PFSK-1 (cell line): ENCODE data around the gene ZFPM1.

Experiments
- FOXP2 ChIP-seq: optimal IDR thresholded peaks from 2 replicates; pipeline ENCODE3; 2011; ENCODE audit warnings: borderline replicate concordance, control low read depth, inconsistent platforms; ENCODE audit not compliant: insufficient read depth; ENCODE audit errors: extremely low read length, extremely low read depth
- POLR2AphosphoS5 ChIP-seq: IDR thresholded peaks from 2 replicates; pipeline ENCODE4 v1.6.1; 2012; ENCODE audit warnings: low read depth, mild to moderate bottlenecking, control low read depth, low read length, moderate library complexity
- REST ChIP-seq, 2 experiments: IDR thresholded peaks; 2 replicates each; pipeline versions ENCODE4 v1.6.1 to v1.8.0; 2011 to 2012; ENCODE audit warnings: low read depth in 2 of 2, low read length in 2 of 2, control low read depth in 1 of 2, inconsistent platforms in 1 of 2, mild to moderate bottlenecking in 1 of 2, moderate library complexity in 1 of 2; ENCODE audit not compliant: insufficient read depth in 1 of 2
- SIN3A ChIP-seq: IDR thresholded peaks from 2 replicates; pipeline ENCODE4 v1.6.1; 2012; ENCODE audit warnings: mild to moderate bottlenecking, low read length, moderate library complexity, borderline replicate concordance; ENCODE audit not compliant: insufficient read depth
- TAF1 ChIP-seq: IDR thresholded peaks from 2 replicates; pipeline ENCODE4 v1.6.1; 2012; ENCODE audit warnings: low read length, control low read depth, borderline replicate concordance; ENCODE audit not compliant: insufficient read depth

ZFPM1 gene

GRCh38 chr16:88419790-88420189 lies 33.3 kb upstream of the ZFPM1 start:
- TF ChIP-seq SIN3A (no peak), TAF1 (no peak), POLR2AphosphoS5 (no peak), REST (IDR thresholded peaks at IDR 0.05; ENCODE audit: insufficient read depth in 1 of 2, low read depth in 2 of 2, low read length in 2 of 2) (no peak), FOXP2 (no peak)

DNA sequence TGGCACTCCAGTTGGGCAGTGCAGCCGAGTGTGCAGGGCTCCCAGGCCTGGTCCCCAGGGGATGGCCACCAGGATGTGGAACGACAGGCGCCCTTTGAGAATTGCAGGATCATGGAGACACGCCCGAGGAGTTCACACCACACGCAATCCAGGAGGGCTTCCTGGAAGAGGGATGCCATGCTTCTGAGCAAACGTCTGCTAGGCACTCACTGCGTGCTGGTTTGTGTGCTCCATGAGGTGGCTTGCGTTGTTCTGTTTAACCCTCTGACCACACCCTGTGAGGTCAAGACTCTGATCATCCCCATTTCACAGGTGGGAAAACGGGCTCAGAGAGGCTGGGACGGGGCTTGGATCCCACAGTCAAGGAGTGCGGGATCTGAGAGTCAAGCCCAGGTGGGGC lies 32.6 kb upstream of the ZFPM1 start:
- TF ChIP-seq SIN3A (no peak), FOXP2 (no peak), TAF1 (no peak)

DNA sequence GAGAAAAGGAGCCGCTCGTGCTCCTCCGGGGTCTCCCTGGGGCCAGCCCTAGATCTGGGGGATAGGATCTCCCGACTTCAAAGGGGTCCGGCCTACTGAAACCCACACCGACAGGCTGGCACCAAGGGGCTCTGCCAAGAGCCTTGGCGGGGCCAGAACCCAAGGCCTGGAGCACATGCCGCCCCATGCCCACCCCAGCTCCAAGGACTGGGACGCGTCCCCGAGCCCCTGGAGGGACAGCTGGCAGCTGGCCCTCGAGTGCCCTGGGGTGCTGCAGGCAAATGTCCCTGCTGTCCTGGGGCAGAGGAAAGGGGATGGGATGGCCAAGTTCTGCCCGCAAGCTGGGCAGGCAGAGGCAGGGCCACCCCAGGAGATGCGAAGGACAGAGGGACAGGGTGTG lies 31.8 kb upstream of the ZFPM1 start:
- TF ChIP-seq SIN3A (no peak), TAF1 (no peak), POLR2AphosphoS5 (no peak), REST (IDR thresholded peaks at IDR 0.05; ENCODE audit: insufficient read depth in 1 of 2, low read depth in 2 of 2, low read length in 2 of 2) (no peak), FOXP2 (no peak)

DNA sequence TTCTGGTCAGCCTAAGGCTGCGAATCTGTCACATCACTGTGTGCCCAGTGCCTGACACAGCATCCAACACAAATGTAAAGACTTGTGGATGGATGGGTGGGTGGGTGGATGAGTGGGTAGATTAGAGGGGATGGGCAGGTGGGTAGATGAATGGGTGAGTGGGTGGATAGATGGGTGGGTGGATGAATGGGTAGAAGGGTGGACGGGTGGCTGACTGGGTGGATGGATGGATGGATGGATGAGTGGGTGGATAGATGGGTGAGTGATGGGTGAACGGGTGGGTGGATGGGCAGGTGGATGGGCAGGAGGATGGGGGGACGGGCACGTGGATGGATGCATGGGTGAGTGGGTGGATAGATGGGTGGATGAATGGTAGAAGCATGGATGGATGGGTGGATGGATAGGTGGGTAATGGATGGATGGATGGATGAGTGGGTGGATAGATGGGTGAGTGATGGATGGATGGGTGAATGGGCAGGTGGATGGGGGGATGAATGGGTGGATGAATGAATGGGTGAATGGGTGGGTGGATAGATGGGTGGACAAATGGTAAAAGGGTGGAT lies 31.1 kb upstream of the ZFPM1 start:
- no peak for TF ChIP-seq POLR2AphosphoS5
- TF ChIP-seq FOXP2: no peak
- no peak for TF ChIP-seq REST (IDR thresholded peaks at IDR 0.05; ENCODE audit: insufficient read depth in 1 of 2, low read depth in 2 of 2, low read length in 2 of 2)
- no peak for TF ChIP-seq TAF1
- no peak for TF ChIP-seq SIN3A

- TF ChIP-seq FOXP2 (no peak), POLR2AphosphoS5 (no peak)
Observed at GRCh38 chr16:88422733-88423447, 30.2 kb upstream of the ZFPM1 start.

DNA sequence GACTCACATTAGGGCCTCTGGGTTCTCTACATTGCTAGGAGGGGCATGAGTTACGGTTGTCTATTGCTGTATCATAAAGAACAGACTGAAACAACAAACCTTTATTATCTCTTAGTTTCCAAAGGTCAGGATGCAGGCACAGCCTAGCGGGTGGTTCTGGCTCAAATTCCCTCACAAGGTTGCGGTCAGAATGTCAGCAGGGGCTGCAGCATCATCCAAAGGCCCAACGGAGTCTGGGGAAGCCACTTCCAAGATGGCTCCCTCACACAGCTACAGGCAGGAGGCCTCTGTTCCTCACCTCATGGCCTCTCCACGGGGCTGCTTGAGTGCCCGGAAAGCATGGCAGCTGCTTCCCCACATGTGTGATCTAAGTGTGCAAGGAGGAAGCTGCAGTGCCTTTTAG lies 29.6 kb upstream of the ZFPM1 start:
- TF ChIP-seq POLR2AphosphoS5 (no peak), FOXP2 (no peak), SIN3A (no peak)

GRCh38 chr16:88424587-88425235 lies 28.4 kb upstream of the ZFPM1 start:
- no peak for TF ChIP-seq FOXP2
- no peak for TF ChIP-seq POLR2AphosphoS5
- no peak for TF ChIP-seq TAF1
- no peak for TF ChIP-seq REST (IDR thresholded peaks at IDR 0.05; ENCODE audit: insufficient read depth in 1 of 2, low read depth in 2 of 2, low read length in 2 of 2)
- no peak for TF ChIP-seq SIN3A
